Prostate gland (tissue), 2 donors: ENCODE data around the gene FADS1. TPM values are rescaled to one million over a fixed set of nuclear protein-coding genes. Genes with fewer than 3 reads are reported as not detected.
A peak's percentile ranks its signal among the peaks of the same experiment; 100 is the strongest.

ENCODE experiments used
- DNase-seq: peaks from one replicate; pipeline ENCODE4 v3.0.0-alpha.2; 2019; ENCODE audit warnings: low spot score
- H3K27ac ChIP-seq, 2 donors: fragments of 200-600 bp; sonication (generic); 2 replicates each; pipeline ENCODE4 v1.5.1; 2017 to 2019
- H3K27me3 ChIP-seq: fragments of 200-600 bp; sonication (generic); replicated peaks from 2 replicates; pipeline ENCODE4 v1.5.1; 2019; ENCODE audit not compliant: insufficient read depth
- H3K36me3 ChIP-seq, 2 donors: fragments of 200-600 bp; sonication (generic); 1 replicate in 1 of 2; 2 replicates in 1 of 2; pipeline versions ENCODE4 v1.5.1 to v1.8.1; 2017 to 2019
- H3K4me1 ChIP-seq: fragments of 200-600 bp; sonication (generic); replicated peaks from 2 replicates; pipeline ENCODE4 v1.5.1; 2019
- H3K4me3 ChIP-seq, 2 donors: fragments of 200-600 bp; sonication (generic); 2 replicates each; pipeline ENCODE4 v1.5.1; 2017 to 2019
- H3K9me3 ChIP-seq: fragments of 200-600 bp; sonication (generic); 2 replicates; pipeline ENCODE4 v1.5.1; 2017
- CTCF ChIP-seq, 4 experiments: fragments of 200-600 bp in 2 of 4; fragments of 450-650 bp in 2 of 4; sonication (generic) in 2 of 4; IDR thresholded peaks; 1 replicate in 3 of 4; 2 replicates in 1 of 4; pipeline ENCODE4 v1.5.1; 2016 to 2019; ENCODE audit warnings: antibody characterized with exemption in 4 of 4, mild to moderate bottlenecking in 2 of 4, moderate library complexity in 2 of 4
- POLR2A ChIP-seq: fragments of 450-650 bp; IDR thresholded peaks from one replicate; pipeline ENCODE4 v1.6.1; 2016; ENCODE audit warnings: antibody characterized with exemption, mild to moderate bottlenecking
- POLR2AphosphoS5 ChIP-seq: sonication (generic); formaldehyde crosslinking; IDR thresholded peaks from one replicate; pipeline ENCODE4 v1.6.1; 2017; ENCODE audit warnings: antibody characterized with exemption
- WGBS: methylation state at CpG from one replicate; pipeline ENCODE4 v1.1.5; 2018; 5-methylcytosine and 5-hydroxymethylcytosine counted together
- intact Hi-C: fragments of 100-400 bp; cut with DNase I; formaldehyde crosslinking; loops from one replicate; pipeline ENCODE4 v1.14.2; 2022
- total RNA-seq, 2 donors: library from RNA; depleted of rRNA; stranded (reverse); fragments of >200 nt; gene quantifications; one replicate each; pipeline ENCODE4 v1.1.0, GENCODE V29; 2016

The FADS1 gene
- total RNA-seq, 2 donors from 2014 or later = 15.0 to 38.7 TPM

DNA sequence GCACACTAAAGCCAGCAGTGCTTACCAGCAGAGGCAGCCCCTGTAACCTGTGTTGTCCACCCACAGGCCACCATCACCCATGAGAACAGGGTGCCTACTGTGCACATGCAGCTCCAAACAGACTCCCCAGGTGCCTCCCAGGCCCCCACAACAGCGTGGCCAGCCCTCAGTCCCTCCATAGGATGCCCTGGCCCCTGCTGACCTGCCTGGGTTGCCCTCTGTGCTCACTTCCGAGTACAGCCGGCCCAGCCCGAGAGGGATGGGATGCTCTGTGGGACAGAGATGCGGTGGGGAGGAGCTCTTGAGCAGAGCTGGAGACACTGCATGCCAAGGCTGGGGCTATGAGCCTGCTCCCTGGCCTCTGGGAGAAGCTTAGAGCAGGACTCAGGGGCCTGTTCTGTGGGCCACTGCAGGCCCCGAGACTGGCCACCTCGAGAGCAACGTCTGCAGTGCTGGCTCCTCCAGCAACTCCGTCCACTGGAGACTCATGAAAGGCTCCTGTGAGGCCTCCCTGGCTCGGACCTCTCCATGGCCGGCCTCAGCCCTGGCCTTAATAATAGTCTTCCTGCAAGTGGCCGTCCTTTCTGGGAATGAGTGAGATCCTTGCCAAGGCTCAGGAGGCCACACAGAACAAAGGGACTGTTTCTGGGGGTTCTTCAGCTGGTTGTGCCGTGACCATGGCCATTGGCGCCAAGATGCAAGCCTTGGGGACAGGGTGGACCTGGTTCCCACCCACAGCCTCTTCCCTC lies 38.3 kb upstream of the FADS1 start:
- Histone ChIP-seq H3K4me3 (no peak overlapping the region), H3K4me1 (peaks cover 4% of the 10 kb centered on the region), H3K27me3 (no peaks in the 10 kb centered on the region), H3K27ac (peak overlapping the region in 1 of 2 donors; percentile 31), H3K9me3 (no peaks in the 10 kb centered on the region), H3K36me3 (no peaks in the 10 kb centered on the region)
- 86% methylated on average over 14 of the region's 14 CpGs for WGBS
- no peak for DNase-seq
- TF ChIP-seq POLR2A = no peak
- no peak for TF ChIP-seq CTCF (IDR thresholded peaks at IDR 0.05)
- intact Hi-C loops = no loop called here

DNA sequence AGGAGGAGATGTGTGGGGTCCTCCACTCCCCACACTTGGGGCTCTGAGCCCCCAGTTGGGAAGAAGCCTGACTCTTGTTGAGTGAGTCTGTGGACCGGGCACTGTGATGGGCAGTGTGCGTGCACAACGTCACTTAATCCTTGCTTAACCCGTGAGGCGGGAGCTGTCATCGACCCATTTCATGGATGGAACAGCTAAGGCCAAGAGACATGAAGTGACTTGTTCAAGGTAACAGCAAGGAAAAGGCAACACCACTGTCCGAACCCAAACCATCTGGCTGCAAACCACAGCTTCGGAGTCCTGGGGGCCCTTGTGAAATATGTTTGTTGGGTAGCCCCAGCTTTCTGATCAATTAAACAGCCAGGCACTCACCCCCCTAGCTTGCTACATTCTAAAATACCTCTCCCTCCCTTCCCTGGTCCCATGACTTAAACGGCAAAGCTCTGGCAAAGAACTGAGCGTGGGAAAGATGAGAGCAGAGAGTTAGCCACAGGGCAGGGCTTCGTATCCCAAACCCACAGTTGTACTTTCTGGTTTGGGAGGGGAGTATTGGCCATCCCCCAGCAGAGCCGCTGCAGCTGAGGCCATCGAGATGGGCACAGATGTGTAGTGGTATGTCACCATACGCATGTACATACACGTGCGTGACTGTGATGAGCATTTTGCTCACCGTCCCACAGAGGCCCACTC lies 37.5 kb upstream of the FADS1 start:
- no peaks in the 10 kb centered on the region for H3K27me3 ChIP-seq
- 87% methylated on average over 17 of the region's 17 CpGs for WGBS
- intact Hi-C loops = no loop called here
- peaks cover 4% of the 10 kb centered on the region for H3K4me1 ChIP-seq
- no peaks in the 10 kb centered on the region for H3K9me3 ChIP-seq
- no peak overlapping the region for H3K4me3 ChIP-seq
- TF ChIP-seq POLR2AphosphoS5 (no peak), POLR2A (no peak), CTCF (IDR thresholded peaks at IDR 0.05) (no peak)
- peak overlapping the region in 1 of 2 donors; percentile 31 for H3K27ac ChIP-seq
- no peaks in the 10 kb centered on the region for H3K36me3 ChIP-seq
- DNase-seq = no peak

DNA sequence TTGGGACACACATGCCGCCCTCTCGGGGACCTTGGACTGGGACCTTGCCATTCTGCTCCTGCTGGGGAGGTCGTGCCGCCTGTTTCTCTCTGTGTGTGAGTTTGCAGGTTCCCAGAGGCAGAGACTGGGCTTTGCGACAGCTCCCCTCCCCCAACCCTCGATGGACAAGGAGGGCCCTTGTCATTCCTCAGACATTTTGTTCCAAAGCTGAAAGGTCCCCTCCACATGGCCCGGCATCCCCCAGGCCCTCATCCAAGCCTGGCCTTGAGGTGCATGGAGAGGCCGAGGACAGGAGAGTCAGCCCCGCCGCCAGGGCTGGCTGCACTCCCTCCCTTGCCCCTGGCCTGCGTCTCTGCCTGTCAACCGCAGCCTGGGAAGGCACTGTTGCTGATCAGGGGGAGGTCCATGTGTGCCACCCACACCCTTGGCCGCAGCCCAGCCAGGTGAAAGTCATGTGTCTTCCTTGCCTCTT lies 36.9 kb upstream of the FADS1 start:
- Histone ChIP-seq H3K27me3 (no peaks in the 10 kb centered on the region), H3K4me3 (no peak overlapping the region), H3K27ac (peak overlapping the region in 1 of 2 donors; percentile 31), H3K4me1 (peaks cover 4% of the 10 kb centered on the region), H3K36me3 (peaks cover 0 to 5% of the 10 kb centered on the region in 2 donors), H3K9me3 (no peaks in the 10 kb centered on the region)
- TF ChIP-seq CTCF (IDR thresholded peaks at IDR 0.05) (no peak), POLR2AphosphoS5 (peak; percentile 26), POLR2A (no peak)
- DNase-seq = peak; percentile 28
- WGBS = 68% methylated on average over 13 of the region's 13 CpGs
- intact Hi-C loops = no loop called here

GRCh38 chr11:61851900-61852295 lies 35.1 kb upstream of the FADS1 start:
- peaks cover 4% of the 10 kb centered on the region for H3K4me1 ChIP-seq
- H3K9me3 ChIP-seq = no peaks in the 10 kb centered on the region
- intact Hi-C loops = no loop called here
- peaks cover 0 to 7% of the 10 kb centered on the region in 2 donors for H3K36me3 ChIP-seq
- H3K27ac ChIP-seq = no peak overlapping the region
- no peak for TF ChIP-seq CTCF (IDR thresholded peaks at IDR 0.05)
- no peak for TF ChIP-seq POLR2A
- TF ChIP-seq POLR2AphosphoS5 = no peak
- no peak overlapping the region for H3K4me3 ChIP-seq
- DNase-seq = no peak
- 83% methylated on average over 6 of the region's 6 CpGs for WGBS
- no peaks in the 10 kb centered on the region for H3K27me3 ChIP-seq
